Activated T-helper 1 cell treated with Interleukin-2 at 50 U/mL for 16 hours (primary cell): ENCODE data around the gene DMD.

ENCODE experiments used
- DNase-seq: peaks from one replicate; pipeline ENCODE4 v3.0.0-alpha.2; 2020; ENCODE audit warnings: low read depth

DMD gene

DNA sequence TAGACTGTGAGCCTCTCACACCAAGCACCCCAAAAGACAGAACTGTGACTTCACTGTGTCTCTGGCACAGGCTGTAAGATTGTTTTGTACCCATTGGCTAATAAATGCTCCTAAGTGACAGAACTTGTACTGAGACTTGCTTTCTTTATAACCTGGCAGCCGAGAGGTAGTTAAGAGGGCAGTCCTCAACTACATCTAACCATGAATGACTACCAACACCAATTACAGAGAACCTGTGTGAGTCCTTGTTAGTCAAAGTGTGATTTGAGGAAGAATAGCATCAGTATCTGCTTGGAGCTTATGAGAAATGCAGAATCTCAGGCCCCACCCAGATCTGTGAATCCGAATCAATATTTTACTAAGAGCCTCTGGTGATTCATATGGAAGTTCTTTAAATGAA is 1985.5 kb downstream of the DMD start:
- DNase-seq = no peak

GRCh38 chrX:31224381-31225012 is 1986.9 kb downstream of the DMD start:
- no peak for DNase-seq

GRCh38 chrX:31223817-31224216 is 1987.5 kb downstream of the DMD start:
- DNase-seq = no peak

DNA sequence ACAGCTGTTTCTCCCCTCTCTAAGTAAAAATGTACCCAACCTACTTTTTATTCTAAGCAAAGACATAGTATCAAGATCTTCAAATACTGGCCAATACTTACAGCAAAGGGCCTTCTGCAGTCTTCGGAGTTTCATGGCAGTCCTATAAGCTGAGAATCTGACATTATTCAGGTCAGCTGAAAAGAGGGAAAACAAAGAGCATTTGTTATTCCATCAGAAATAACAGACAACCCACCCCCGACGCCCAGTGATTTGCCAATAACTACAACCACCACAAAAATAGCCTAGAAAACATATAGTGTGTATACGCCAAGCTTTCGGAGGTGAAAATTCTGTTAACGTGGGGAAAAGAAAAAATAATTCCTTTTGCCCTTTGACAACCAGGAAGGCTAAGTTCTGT is 1988.4 kb downstream of the DMD start:
- no peak for DNase-seq

- DNase-seq = no peak
Measured at GRCh38 chrX:31219174-31219573, 1992.2 kb downstream of the DMD start.

- DNase-seq = no peak
Measured at GRCh38 chrX:31217084-31217483, 1994.3 kb downstream of the DMD start.

GRCh38 chrX:31215277-31215815 is 1996.0 kb downstream of the DMD start:
- DNase-seq = no peak

DNA sequence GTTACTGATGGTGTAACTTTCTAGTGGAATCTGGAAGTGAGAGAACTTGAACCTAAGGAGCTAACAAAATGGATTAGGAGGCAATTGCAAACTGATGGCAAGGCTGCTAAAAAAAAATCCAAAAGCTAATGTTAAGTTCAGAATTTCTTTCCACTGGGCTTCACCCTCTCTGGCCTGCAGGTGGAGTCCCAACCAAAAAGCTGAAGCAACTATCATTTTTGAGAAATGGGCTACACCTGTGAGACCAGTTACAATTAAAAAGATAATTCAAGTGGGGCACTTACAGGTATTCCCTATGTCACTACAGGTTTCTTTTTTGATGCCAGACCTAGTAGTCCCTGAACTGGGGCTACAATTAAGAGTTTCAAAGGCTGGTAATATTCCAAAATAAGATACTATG is 1997.4 kb downstream of the DMD start:
- DNase-seq = no peak

GRCh38 chrX:31212856-31213748 is 1998.2 kb downstream of the DMD start:
- no peak for DNase-seq

- no peak for DNase-seq
Measured at GRCh38 chrX:31209005-31209628, 2002.2 kb downstream of the DMD start.

GRCh38 chrX:31201503-31201902 is 2009.8 kb downstream of the DMD start:
- DNase-seq = no peak

DNA sequence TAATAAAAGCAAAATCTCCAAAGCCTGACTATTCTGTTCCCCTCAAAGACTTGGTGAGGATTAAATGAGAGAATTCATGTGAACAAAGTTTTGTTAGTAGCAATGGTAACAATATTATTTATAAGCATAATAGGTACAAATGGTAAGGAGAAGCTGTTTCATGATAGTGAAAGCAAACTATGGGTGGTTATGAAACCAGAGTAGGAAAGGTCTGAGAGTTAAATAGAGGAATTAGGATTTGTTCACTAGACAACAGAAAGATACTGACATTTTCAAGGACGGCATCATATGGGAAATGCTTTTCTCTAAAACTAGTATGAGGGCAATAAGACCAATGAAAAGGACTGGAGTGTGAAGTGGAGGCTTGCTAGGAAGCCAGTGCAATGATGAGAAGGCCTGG is 2010.9 kb downstream of the DMD start:
- no peak for DNase-seq

GRCh38 chrX:31199840-31200114 is 2011.6 kb downstream of the DMD start:
- DNase-seq = no peak

GRCh38 chrX:31199056-31199839 is 2012.1 kb downstream of the DMD start:
- DNase-seq = no peak

DNA sequence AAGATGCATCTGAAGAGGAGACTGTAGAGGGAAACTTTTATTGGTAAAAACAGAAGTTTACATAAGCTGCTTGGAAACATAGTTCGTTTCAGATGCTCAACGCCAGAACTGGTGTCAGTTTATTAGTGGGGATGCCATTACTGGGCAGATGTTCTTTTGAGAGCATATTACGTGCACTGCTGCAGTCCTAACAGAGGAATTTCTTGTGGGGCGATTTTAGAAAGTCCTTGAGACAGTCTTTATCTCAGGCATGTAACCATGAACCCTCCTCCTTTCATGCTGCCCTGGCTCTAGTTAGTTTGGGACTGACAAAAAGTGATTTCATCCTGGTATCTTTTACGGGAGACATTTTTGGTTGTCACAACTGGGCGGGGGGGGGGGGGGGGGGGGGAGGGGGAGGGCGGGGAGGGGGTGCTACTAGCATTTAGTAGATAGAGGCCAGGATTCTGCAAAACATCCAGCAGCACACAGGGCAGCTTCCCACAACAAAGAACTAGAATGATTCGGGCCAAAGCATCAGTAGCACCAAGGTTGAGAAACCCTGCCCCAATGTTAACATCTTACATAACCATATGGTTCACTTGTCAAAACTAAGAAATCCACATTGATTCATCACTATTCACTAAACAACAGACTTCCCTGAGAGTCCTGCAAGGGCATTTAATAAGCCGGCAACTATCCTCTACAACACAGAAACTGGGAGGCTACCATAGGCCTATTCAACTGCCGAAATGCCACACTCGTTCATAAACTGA is 2021.0 kb downstream of the DMD start:
- DNase-seq = no peak

GRCh38 chrX:31186693-31187338 is 2024.5 kb downstream of the DMD start:
- DNase-seq = no peak

- DNase-seq = no peak
Measured at GRCh38 chrX:31185884-31186283, 2025.5 kb downstream of the DMD start.

DNA sequence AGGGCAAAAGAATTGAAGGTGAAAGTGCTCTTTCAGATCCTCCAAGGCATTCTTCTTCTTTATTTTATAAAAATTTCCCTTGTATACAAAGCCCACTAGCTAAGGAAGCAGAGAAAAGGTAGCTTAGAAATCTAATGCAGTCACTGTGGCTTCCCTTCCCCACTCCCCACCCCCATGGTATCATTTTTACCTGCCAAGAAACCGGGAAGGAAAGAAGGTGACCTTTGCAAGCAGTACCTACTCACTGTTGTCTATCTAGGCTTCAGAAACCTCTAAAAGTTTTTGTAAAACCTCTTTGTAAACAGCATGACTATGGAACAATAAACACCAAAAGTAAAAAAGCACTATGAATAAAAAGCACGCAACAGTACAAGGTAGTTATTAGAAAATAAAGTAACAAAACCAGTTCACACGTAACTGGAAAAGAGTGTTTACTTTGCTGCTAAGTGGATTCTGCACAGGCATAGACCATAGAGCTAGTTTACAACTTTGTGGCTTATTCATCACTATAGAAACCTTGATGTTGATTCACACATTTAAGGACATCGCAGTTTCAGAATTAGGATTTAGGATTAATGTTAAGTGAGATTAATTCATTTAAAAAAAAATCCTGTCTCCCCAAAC is 2029.9 kb downstream of the DMD start:
- no peak for DNase-seq

- no peak for DNase-seq
Measured at GRCh38 chrX:31179203-31179602, 2032.1 kb downstream of the DMD start.

DNA sequence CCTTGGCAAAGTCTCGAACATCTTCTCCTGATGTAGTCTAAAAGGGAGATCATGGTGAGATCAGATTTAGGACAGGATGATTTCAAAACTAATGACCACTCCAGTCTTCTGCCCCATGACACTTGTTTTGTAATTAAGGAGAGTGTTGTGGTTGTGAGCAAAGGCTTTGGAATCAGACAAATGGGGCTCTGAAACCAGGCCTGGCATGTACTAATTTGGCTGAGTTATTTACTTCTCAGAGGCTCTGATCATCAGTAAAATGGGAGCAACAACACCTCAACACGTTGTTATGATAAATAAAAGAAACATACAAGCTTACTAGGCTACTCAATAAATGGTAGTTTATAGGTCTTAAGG is 2032.6 kb downstream of the DMD start:
- no peak for DNase-seq
